ENCODE measurements around the gene INTS13. TPM values are rescaled to one million over a fixed set of nuclear protein-coding genes. Genes with fewer than 3 reads are reported as not detected.
A peak's percentile ranks its signal among the peaks of the same experiment; 100 is the strongest.

INTS13 gene
- total RNA-seq, 1 donor, result 52.2 TPM

GRCh38 chr12:26872625-26873024 is 65.2 kb downstream of the INTS13 start:
- TF ChIP-seq CTCF (IDR thresholded peaks at IDR 0.05; ENCODE audit: insufficient read depth, low read length), result no peak
- H3K4me3 ChIP-seq (ENCODE audit: low read depth, low read length), result no peak overlapping the region
- no peak for DNase-seq (ENCODE audit: low read depth)

GRCh38 chr12:26871985-26872384 is 65.8 kb downstream of the INTS13 start:
- TF ChIP-seq CTCF (IDR thresholded peaks at IDR 0.05; ENCODE audit: insufficient read depth, low read length), result no peak
- H3K4me3 ChIP-seq (ENCODE audit: low read depth, low read length), result no peak overlapping the region
- no peak for DNase-seq (ENCODE audit: low read depth)

GRCh38 chr12:26870491-26871419 is 67.0 kb downstream of the INTS13 start:
- no peak overlapping the region for H3K4me3 ChIP-seq (ENCODE audit: low read depth, low read length)
- DNase-seq (ENCODE audit: low read depth), result peak; percentile 93
- no peak for TF ChIP-seq CTCF (IDR thresholded peaks at IDR 0.05; ENCODE audit: insufficient read depth, low read length)

- no peak for DNase-seq (ENCODE audit: low read depth)
- no peak overlapping the region for H3K4me3 ChIP-seq (ENCODE audit: low read depth, low read length)
- no peak for TF ChIP-seq CTCF (IDR thresholded peaks at IDR 0.05; ENCODE audit: insufficient read depth, low read length)
These were observed 67.8 kb downstream of the INTS13 start for GRCh38 chr12:26869908-26870459.

GRCh38 chr12:26869104-26869494 is 68.7 kb downstream of the INTS13 start:
- H3K4me3 ChIP-seq (ENCODE audit: low read depth, low read length), result no peak overlapping the region
- DNase-seq (ENCODE audit: low read depth), result no peak
- no peak for TF ChIP-seq CTCF (IDR thresholded peaks at IDR 0.05; ENCODE audit: insufficient read depth, low read length)

GRCh38 chr12:26868447-26869103 is 69.2 kb downstream of the INTS13 start:
- no peak for TF ChIP-seq CTCF (IDR thresholded peaks at IDR 0.05; ENCODE audit: insufficient read depth, low read length)
- no peak for DNase-seq (ENCODE audit: low read depth)
- H3K4me3 ChIP-seq (ENCODE audit: low read depth, low read length), result no peak overlapping the region
